HG03196 (cell line): Measurements from ENCODE around the gene TGM4.
"Not testable (repeated sequence)": the region's sequence is repeated elsewhere in the genome, so short reads cannot be mapped to it uniquely, and the experiment has no call there.

Experiments used
- ATAC-seq: cut with Tn5 transposase; IDR thresholded peaks from one replicate; pipeline ENCODE4 v1.9.1; 2021; ENCODE audit not compliant: unreplicated experiment

Gene TGM4

GRCh38 chr3:44913868-44914468, 39.6 kb downstream of the TGM4 start:
- no peak for ATAC-seq

GRCh38 chr3:44914936-44915335, 40.5 kb downstream of the TGM4 start:
- no peak for ATAC-seq

GRCh38 chr3:44915702-44916438, 41.5 kb downstream of the TGM4 start:
- no peak for ATAC-seq

- ATAC-seq = no peak
Observed at GRCh38 chr3:44918087-44918486, 43.7 kb downstream of the TGM4 start.

GRCh38 chr3:44918581-44918980, 44.2 kb downstream of the TGM4 start:
- ATAC-seq = no peak

GRCh38 chr3:44920081-44920480, 45.7 kb downstream of the TGM4 start:
- no peak for ATAC-seq

GRCh38 chr3:44923632-44924456, 49.4 kb downstream of the TGM4 start:
- ATAC-seq = no peak

GRCh38 chr3:44924457-44925084, 50.2 kb downstream of the TGM4 start:
- no peak for ATAC-seq

GRCh38 chr3:44926172-44926571, 51.8 kb downstream of the TGM4 start:
- ATAC-seq = no peak

GRCh38 chr3:44926921-44927320, 52.5 kb downstream of the TGM4 start:
- ATAC-seq = no peak

- no peak for ATAC-seq
Observed at GRCh38 chr3:44927371-44927770, 53.0 kb downstream of the TGM4 start.

GRCh38 chr3:44929782-44930181, 55.4 kb downstream of the TGM4 start:
- no peak for ATAC-seq

- ATAC-seq = no peak
Observed at GRCh38 chr3:44930911-44931310, 56.5 kb downstream of the TGM4 start.

- ATAC-seq = no peak
Observed at GRCh38 chr3:44931791-44932190, 57.4 kb downstream of the TGM4 start.

GRCh38 chr3:44932271-44932670, 57.9 kb downstream of the TGM4 start:
- no peak for ATAC-seq

- no peak for ATAC-seq
Observed at GRCh38 chr3:44932986-44933944, 58.9 kb downstream of the TGM4 start.

GRCh38 chr3:44939581-44940036, 65.2 kb downstream of the TGM4 start:
- no peak for ATAC-seq

GRCh38 chr3:44942202-44942921, 68.0 kb downstream of the TGM4 start:
- ATAC-seq = no peak

GRCh38 chr3:44948239-44948638, 73.8 kb downstream of the TGM4 start:
- no peak for ATAC-seq

- not testable (repeated sequence) for ATAC-seq
Observed at GRCh38 chr3:44949770-44950169, 75.4 kb downstream of the TGM4 start.
